Sigmoid colon (tissue), 4 donors: ENCODE measurements around the gene NDUFV3.

Source experiments
- CTCF ChIP-seq, 4 experiments: fragments of 450-650 bp in 3 of 4; fragments of 200-600 bp in 1 of 4; IDR thresholded peaks; one replicate each; pipeline ENCODE4 v1.5.1; 2016 to 2019; ENCODE audit warnings: antibody characterized with exemption in 4 of 4, mild to moderate bottlenecking in 3 of 4, moderate library complexity in 2 of 4
- EP300 ChIP-seq, 4 donors: sonication (generic); formaldehyde crosslinking; IDR thresholded peaks; one replicate each; pipeline ENCODE4 v1.6.1; 2017; ENCODE audit warnings: antibody characterized with exemption in 4 of 4
- POLR2A ChIP-seq, 2 donors: fragments of 450-650 bp; IDR thresholded peaks; one replicate each; pipeline ENCODE4 v1.6.1; 2016; ENCODE audit warnings: antibody characterized with exemption in 2 of 2, mild to moderate bottlenecking in 2 of 2, moderate library complexity in 2 of 2
- POLR2AphosphoS5 ChIP-seq, 4 donors: sonication (generic); formaldehyde crosslinking; IDR thresholded peaks; one replicate each; pipeline ENCODE4 v1.6.1; 2017; ENCODE audit warnings: antibody characterized with exemption in 4 of 4

DNA sequence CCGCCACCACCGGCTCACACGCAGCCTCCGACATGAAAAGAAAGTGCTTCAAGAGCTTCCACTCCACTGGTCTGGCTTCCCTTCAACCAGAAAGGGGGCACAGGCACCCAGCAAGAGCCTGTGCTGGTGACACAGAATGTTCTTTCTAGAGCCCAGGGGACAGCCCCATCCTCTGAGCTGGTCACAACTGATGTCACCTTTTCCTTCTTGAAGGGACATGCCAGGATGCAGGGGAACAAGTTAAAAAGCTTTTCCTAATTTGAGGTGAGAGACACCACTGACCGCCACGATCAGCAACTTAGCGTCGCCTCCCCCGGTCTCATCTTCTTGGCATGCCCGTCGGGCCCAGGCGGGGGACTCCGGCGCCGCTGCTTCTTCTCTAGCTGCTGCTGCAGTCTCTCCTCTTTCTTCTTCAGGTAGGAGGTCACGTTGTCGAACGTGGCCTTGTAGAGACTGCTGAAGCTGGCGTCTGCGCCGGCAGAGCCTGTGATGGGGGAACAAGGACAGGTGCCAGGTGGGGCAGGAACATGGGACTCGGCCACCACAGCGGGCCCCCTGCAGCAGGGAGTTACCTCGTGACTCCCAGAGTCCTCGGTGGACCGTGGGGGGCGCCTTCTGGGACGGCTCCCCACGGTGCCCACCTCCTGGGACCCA lies 43.2 kb upstream of the NDUFV3 start:
- TF ChIP-seq CTCF (IDR thresholded peaks at IDR 0.05) (no peak), POLR2A (IDR thresholded peaks at IDR 0.05) (no peak), EP300 (IDR thresholded peaks at IDR 0.05) (no peak), POLR2AphosphoS5 (IDR thresholded peaks at IDR 0.05) (no peak)
